MCF 10A (cell line): ENCODE measurements around the gene ARHGAP42. TPM values are rescaled to one million over a fixed set of nuclear protein-coding genes. Genes with fewer than 3 reads are reported as not detected.

Experiments
- BruUV-seq: library from RNA; stranded (reverse); fragments of 400-500 nt; replicated peaks from 2 replicates; lab custom pipeline; 2021; lab: Mats Ljungman, UMichigan
- CTCF ChIA-PET: fragments of 300-600 bp; sonication (Branson Sonifier 250); formaldehyde crosslinking; extraction: SDS; loops from one replicate; lab custom pipeline; 2021; ENCODE audit warnings: antibody characterized with exemption, inconsistent platforms; lab: Yijun Ruan, JAX
- POLR2A ChIA-PET: fragments of 300-600, 350-650 bp; sonication (Branson Sonifier 250); formaldehyde crosslinking; extraction: SDS; loops from one replicate; lab custom pipeline; 2020; ENCODE audit warnings: antibody characterized with exemption, inconsistent platforms; lab: Yijun Ruan, JAX
- DNase-seq: peaks from one replicate; pipeline ENCODE4 v3.0.0-alpha.2; 2018; ENCODE audit not compliant: unreplicated experiment
- H3K27ac Mint-ChIP-seq: one replicate; pipeline ENCODE4 v1.8.0; 2022; ENCODE audit warnings: mild to moderate bottlenecking, low read depth, mixed read lengths; ENCODE audit not compliant: unreplicated experiment
- H3K27me3 Mint-ChIP-seq: one replicate; pipeline ENCODE4 v1.8.0; 2022; ENCODE audit warnings: mixed read lengths; ENCODE audit not compliant: insufficient read depth, unreplicated experiment
- H3K36me3 Mint-ChIP-seq: one replicate; pipeline ENCODE4 v1.8.0; 2022; ENCODE audit warnings: mild to moderate bottlenecking, moderate library complexity, mixed read lengths; ENCODE audit not compliant: insufficient read depth, unreplicated experiment
- H3K4me1 Mint-ChIP-seq: one replicate; pipeline ENCODE4 v1.8.0; 2022; ENCODE audit warnings: mixed read lengths; ENCODE audit not compliant: insufficient read depth, unreplicated experiment
- H3K4me3 Mint-ChIP-seq: one replicate; pipeline ENCODE4 v1.8.0; 2022; ENCODE audit warnings: mild to moderate bottlenecking, moderate library complexity, mixed read lengths; ENCODE audit not compliant: unreplicated experiment
- H3K9me3 Mint-ChIP-seq: one replicate; pipeline ENCODE4 v1.8.0; 2022; ENCODE audit warnings: mixed read lengths; ENCODE audit not compliant: unreplicated experiment
- CTCF ChIP-seq: fragments of 200-600 bp; IDR thresholded peaks from one replicate; pipeline ENCODE4 v1.8.0; 2022; ENCODE audit warnings: antibody characterized with exemption, mild to moderate bottlenecking; ENCODE audit not compliant: unreplicated experiment
- intact Hi-C: fragments of 100-400 bp; cut with micrococcal nuclease; formaldehyde crosslinking; loops from 2 replicates; pipeline ENCODE4 v1.14.1; 2022
- total RNA-seq: library from RNA; stranded (reverse); gene quantifications from 2 replicates; pipeline ENCODE4 v1.2.3, GENCODE V29; 2022

Gene ARHGAP42
- total RNA-seq, 1 experiment from 2014 or later = 2.5 TPM

- BruUV-seq = no TSS peak
- CTCF ChIA-PET = no interaction called here
- intact Hi-C loops = no loop called here
- POLR2A ChIA-PET = no interaction called here
- Mint-ChIP-seq H3K36me3 (no peaks in the 10 kb centered on the region), H3K4me3 (no peak overlapping the region), H3K4me1 (no peaks in the 10 kb centered on the region), H3K27ac (no peak overlapping the region), H3K9me3 (no peaks in the 10 kb centered on the region), H3K27me3 (no peaks in the 10 kb centered on the region)
- TF ChIP-seq CTCF = no peak
- DNase-seq = no peak
These were observed 113.1 kb downstream of the ARHGAP42 start for GRCh38 chr11:100800202-100800601.

DNA sequence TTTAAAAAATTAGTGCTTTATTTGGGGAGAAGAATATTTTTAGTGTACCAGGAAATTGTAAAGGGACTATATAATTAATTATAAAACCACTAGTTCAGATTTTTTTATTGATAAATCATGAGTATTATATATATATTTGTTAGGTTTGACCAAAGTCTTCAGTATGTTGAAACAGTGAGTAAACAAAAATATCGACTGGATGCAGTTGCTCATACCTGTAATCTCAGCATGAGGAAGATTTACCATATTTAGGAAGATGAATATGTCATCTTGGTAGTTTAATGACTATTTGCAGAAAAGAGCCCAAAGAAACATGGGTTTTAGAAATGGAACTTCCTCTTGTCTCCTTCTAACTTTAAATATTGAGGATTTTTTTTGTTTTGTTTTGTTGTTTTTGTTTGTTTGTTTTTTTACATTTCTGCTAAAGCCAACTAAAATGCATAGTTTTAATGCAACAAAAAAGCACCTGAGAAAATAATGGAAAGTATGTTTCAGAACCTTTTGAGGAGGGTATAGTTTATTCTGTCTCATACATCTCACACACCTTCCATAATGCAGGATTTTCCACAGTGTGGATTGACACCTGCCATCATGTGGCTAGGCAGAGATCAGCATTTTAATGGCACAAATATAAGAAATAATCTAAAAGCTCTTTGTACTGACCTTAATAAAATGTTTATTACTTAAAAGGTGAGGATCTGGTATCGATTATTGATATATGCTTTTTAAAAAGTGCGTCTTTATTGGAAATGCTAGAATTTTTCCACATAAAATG lies 114.3 kb downstream of the ARHGAP42 start:
- no TSS peak for BruUV-seq
- no peak for DNase-seq
- Mint-ChIP-seq H3K27me3 (no peaks in the 10 kb centered on the region), H3K4me3 (no peak overlapping the region), H3K36me3 (no peaks in the 10 kb centered on the region), H3K9me3 (no peaks in the 10 kb centered on the region), H3K4me1 (no peaks in the 10 kb centered on the region), H3K27ac (no peak overlapping the region)
- no peak for TF ChIP-seq CTCF
- POLR2A ChIA-PET = no interaction called here
- intact Hi-C loops = no loop called here
- CTCF ChIA-PET = interaction anchor here (1.0 to 1.2 kb wide), 2 partner anchors 23 to 30 kb away, joined by 3 to 4 read pairs; no protein-coding TSS in a partner anchor

GRCh38 chr11:100805506-100806199 lies 118.6 kb downstream of the ARHGAP42 start:
- ChIA-PET POLR2A (no interaction called here), CTCF (no interaction called here)
- BruUV-seq = no TSS peak
- intact Hi-C loops = no loop called here
- DNase-seq = no peak
- no peaks in the 10 kb centered on the region for H3K27me3 Mint-ChIP-seq
- H3K4me3 Mint-ChIP-seq = no peak overlapping the region
- H3K9me3 Mint-ChIP-seq = no peaks in the 10 kb centered on the region
- H3K36me3 Mint-ChIP-seq = no peaks in the 10 kb centered on the region
- no peak for TF ChIP-seq CTCF
- no peak overlapping the region for H3K27ac Mint-ChIP-seq
- H3K4me1 Mint-ChIP-seq = no peaks in the 10 kb centered on the region

GRCh38 chr11:100806296-100806695 lies 119.2 kb downstream of the ARHGAP42 start:
- intact Hi-C loops = no loop called here
- Mint-ChIP-seq H3K9me3 (no peaks in the 10 kb centered on the region), H3K4me3 (no peak overlapping the region), H3K27ac (no peak overlapping the region), H3K4me1 (no peaks in the 10 kb centered on the region), H3K27me3 (no peaks in the 10 kb centered on the region), H3K36me3 (no peaks in the 10 kb centered on the region)
- BruUV-seq = no TSS peak
- CTCF ChIA-PET = no interaction called here
- no peak for TF ChIP-seq CTCF
- no peak for DNase-seq
- POLR2A ChIA-PET = no interaction called here
